Cerebellar nuclear complex (tissue), 1 donor: ENCODE results near the gene HABP2.

ENCODE experiments used
- DNase-seq, 2 experiments: peaks; one replicate each; lab custom pipeline; 2025; lab: John Stamatoyannopoulos, UW

HABP2 gene

DNA sequence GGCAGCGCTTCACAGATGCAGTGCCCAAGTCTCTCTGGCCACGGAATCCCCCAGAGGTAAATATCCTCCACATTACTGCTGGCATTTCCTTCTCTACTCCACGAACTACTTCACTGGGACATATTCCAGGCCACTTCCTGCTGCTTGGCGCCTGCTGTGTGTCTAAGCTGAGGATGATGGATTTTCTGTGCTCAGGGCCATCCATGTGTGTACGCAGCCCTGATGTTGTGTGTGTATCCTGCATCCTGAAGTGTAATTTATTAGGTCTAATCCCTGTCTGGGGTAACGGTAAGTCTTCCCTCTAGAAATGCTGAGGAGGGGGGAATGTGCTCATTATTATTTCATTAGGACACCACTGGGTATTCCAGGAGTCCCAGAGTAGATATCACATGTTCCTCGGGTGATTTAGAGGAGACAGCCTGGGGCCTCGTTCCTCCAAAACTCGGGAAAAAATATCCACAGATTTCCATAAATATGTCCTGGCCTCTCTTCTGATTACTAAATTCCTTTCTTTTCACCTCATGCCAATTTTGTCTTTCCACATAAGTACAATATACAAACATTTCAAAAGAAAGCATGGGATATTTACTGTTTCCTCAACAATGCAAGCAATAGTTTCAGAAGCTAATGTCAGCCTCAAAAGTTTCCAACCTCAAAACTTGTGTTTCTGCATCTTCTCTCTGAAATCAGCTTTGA is 25.5 kb upstream of the HABP2 start:
- DNase-seq: no peak

DNA sequence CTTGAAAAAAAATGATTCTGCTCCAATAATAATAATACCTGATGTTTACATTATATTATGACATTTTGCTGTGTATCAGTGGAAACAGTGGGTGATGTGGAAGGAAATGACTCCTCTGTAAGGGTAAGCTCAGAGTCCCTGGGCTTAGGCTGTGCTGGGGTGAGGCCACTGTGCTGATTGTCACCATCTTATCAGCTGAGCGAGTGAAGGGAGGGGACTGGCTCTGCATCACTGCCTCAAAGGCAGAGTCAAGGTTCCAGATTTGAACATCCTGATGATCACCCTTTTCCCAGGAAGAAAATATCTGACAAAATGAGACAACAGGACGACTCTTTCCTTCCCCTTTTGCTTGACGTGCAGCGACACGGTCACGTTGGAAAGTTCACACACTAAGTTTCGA is 24.0 kb upstream of the HABP2 start:
- DNase-seq: no peak

DNA sequence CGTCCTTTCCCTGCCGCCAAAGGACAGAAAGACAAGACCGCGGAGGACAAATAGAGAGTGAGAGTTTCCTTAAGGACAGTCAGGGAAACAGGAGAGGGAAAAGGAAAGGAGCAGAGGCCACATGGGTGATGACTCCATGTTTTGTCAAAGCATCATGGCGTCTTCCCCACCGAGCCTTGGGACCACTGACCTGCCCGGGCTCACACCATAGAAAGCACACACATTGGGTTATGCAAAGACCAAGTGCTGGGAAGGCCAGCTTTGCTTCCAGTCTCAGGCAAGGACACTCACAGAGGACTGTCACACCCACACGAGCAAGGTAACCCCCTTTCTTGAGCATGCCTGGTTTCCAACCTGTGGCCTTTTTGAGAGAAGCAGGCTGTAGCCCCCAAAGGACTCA is 23.3 kb upstream of the HABP2 start:
- DNase-seq: no peak

DNA sequence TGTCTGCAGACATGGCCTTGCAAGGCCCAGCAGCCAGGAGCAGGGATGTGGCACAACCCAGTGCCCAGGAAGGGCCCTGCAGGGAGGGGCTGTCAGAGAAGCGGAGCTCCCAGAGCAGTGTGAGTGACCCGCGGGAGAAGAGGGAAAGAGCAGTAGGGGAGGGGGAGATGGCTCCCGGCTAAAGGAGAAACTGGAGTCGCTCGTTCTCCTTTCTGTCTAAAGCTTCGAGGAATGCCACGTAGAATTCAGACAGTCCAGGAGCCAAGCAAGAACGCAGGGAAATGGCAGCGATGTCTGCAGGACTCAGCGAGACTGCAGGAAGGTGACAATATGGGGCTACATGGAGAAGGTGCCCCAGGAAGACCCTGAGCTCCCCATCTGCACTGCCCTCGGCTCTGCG is 22.4 kb upstream of the HABP2 start:
- no peak for DNase-seq

DNA sequence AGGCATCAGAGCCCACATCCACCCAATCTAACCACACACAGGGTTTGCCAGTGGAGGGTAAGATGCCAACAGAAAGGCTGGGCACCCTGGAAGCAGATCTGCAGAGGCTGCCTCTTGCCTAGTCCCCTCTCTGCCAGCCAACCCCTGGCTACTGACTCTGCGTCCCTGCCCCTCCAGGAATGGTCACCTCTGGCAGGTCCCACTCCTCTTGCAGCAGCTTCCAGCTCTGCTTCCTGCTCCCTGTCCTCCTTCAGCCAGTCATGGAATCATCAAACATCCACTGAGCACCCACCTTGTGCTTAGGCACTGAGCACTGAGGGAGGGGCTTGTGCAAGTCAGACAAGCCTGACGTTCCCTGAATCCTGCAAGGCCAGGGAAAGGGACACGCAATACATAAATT is 20.1 kb upstream of the HABP2 start:
- DNase-seq: no peak

DNA sequence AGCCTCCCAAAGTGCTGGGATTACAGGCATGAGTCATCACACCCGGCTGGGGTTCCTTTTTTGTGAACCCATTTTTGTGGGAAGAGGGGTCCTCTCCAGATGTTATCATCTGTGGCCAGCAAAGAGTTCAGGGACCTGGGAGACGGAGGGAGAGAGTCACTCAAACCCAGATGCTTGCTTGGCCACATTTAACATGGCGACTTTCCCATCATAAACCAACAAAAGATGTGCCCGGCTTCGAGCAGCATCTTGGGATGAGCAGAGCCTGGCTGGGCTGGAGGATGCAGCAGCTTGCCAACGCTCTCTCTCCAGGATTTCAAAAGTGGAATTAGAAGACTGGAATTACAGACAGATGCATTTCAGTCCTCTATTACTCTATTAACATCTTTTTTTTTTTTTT is 19.1 kb upstream of the HABP2 start:
- DNase-seq: no peak

DNA sequence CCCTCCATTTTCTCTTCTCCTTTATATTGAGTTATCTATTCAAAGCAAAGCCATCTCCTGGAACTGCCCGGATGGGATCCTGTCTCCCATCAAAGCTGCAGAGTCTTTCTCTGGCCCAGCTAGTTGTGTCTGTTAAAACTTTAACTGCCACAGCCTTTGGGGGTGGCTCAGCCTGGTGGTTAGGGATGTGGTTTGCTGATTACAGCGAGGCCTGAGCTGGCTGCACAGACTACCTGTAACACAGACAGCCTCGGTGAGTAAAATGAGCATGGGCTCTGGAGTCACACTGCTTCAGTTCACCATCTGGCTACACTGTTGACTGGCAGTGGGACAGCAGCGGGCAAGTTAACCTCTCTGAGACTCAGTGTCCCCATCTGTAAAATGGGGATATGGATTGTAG is 18.4 kb upstream of the HABP2 start:
- no peak for DNase-seq

DNA sequence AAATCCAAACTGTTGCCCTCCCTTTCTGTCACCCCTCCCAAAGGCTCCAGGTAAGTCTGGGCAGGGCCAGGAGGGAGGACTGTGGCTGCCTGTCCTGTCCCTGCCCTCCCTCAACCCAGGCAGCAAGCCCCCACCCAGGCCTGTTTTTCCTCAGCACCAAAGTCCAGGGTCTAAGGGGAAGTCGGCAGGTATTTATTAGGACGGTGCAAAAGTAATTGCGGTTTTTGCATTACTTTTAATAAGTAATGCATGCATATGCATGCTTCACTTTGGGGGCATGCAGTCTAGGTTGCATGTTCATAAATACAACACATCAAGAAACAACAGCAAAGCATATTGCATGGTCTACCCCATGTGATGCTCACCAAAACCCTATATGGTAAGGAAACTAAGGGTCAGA is 15.2 kb upstream of the HABP2 start:
- DNase-seq: no peak

DNA sequence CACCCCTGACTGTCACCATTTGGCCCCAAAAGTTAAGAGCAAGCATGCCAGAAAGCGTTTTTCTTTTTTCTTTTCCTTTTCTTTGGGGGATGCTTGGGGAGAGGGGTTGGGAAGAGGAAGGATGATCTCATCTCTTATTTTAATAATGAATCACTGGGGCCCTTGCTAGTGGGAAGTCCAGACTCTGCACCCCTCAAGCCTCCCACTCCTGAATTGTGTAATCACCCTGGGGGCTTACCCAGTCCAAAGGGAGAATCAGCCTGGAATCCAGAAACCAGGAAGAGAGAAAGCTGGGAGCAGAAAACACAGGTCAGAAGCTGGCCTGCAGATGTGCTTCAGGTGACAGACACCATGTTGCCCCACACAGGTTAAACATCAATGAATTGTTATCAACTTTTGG is 14.7 kb upstream of the HABP2 start:
- no peak for DNase-seq

DNA sequence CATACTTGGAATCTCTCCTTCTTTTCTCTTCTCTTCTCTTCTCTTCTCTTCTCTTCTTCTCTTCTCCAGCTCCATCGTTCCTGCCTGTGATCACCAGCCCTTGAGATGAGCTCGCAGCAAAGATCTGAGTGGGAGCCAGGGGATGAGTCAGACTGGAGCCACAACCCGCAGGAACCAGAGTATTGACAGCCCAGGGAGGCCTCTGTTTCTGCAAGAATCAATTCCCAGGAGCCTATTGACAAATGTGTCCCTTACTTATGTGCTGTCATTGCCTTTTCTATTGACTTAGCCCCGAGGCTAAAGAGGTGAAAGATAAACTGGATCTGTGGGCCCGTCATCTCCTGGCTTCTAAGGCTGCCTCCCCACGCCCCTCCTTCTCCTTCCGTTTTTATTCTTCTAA is 13.1 kb upstream of the HABP2 start:
- no peak for DNase-seq

DNA sequence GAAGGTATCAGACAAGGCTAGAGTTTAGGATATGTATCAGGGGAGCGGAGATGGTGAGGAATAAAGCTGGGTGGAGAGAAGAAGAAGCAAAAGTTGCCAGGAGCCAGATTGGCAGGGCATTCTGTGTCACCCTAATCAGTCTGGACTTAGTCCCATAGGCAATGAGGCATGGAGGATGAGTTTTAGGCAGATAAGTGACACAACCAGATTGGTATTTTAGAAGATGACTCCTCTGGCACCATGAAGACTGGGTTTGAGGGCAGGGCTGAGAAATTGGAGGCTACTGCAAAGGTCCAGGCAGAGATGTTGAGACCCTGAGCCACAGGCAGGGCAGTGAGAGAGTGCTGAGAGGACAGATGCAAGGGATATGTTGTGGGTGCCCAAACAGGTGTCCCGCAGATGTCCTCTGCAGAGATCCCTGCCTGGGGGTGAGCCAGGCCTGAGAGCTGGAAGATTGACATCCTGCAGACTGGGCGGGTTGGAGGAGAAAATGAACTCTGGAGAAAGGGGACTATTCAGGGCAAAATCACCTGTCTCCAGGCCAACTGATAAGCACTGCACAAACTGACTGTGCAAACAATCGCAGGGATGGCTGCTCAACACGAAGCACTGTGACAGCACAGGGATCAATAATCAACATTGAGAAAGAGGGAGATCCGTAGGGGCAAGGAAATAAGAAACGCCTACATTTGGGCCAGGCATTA is 11.9 kb upstream of the HABP2 start:
- DNase-seq: no peak

DNA sequence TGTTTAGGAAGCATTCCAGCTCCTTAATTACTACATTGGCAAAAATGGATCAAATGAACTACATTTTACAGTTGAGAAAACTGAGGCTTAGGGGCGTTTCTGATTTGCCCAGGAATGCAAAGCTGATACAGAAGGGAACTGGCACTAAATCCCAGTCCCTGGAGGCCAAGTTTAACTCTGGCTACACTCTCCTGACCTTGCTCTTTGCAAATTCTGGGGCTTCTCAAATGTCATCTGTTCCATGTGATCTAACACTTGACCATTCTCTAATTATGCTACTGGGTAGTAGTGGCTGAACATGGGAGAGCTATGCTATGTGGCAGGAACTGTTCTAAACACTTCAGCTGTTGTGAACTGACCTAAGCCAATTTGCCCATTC is 11.3 kb upstream of the HABP2 start:
- DNase-seq: no peak

DNA sequence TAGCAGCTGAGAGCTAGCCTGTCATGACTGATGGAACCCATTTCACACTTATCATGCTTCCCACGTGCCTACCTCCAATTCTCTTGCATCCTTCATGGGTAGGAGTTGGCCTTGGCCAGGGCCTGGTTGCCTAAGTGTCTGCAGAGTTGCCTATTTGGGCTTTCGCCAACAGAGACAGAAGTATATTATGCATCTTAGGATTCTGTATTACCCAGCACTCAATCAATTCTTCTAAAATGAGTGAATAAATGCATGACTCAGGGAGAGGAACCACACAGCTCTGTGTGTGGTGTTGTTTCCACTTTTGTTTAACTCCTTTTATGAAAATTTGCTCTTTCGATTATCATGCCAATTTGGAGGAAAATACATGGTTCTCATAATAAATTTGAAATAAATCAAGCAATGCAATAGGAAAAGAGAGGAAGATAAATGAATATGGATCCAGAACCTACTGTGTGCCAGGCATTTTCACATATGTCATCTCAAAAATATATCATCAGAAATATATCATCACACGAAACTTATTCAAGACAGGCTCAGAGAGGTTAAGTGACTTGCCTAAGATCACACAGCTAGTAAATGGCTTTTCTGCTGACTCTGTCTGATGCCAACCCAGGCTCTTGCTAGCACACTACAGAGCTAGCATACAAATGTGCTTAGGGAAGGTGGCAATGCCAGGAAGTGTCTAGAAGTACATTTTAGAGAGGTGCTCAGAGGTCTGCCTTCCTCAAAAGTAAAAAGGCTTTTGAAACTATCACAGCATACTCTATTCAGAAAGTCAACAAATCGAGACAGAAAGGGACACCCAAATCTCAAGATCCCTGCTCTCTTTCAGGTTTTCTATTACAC is 9.5 kb upstream of the HABP2 start:
- DNase-seq: no peak

DNA sequence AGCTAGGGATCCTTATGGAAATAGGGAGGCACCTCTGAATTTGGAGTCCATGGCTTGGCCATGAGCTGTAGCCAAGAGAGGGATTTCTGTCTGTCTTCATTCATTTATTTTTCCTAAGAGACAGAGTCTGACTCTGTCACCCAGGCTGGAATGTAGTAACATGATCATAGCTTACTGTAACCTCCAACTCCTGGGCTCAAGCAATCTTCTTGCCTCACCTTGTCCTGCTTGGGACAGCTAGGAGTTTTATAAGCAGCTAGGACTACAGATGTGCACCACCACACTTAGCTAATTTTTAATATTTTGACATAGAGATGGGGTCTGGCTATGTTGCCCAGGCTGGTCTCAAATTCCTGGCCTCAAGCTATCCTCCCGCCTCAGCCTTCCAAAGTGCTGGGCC is 8.5 kb upstream of the HABP2 start:
- no peak for DNase-seq

DNA sequence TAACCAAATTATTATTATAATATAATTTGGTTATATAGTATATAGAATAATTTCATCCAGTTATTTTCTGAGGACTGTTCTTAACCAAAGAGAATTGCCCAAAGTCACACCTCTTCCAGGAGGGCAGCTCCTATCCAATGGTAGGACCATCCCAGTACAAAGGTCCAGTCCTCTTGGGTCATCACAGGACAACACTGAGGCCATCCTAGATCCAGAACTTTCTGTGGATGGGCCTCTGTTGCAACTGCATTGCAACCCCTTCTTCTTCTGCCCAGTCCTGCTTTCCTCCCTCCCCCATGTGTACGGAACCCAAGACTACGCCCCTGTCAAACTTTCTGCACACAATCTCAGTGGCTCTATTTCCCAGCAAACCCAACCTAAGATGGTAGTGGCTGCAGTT is 5.4 kb upstream of the HABP2 start:
- no peak for DNase-seq

DNA sequence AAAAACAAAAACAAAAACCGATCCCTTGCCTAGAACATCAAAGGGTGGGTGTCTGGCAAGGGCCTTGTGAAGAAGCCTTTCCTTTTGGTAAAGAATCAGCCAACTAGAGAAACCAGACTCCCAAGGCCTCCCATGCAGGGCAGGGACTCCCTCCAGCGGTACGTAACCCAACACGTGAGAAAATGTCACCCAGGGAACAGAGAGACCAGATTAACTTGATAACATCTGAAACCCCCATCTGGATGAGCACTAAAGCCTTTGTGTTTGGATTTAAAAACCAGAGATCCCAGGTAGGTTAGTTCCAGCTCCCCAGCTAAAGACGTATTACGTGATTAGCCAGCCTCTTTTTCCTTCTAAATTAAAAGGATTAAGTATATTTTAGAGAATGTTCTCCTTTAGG is 3.0 kb upstream of the HABP2 start:
- DNase-seq: no peak

DNA sequence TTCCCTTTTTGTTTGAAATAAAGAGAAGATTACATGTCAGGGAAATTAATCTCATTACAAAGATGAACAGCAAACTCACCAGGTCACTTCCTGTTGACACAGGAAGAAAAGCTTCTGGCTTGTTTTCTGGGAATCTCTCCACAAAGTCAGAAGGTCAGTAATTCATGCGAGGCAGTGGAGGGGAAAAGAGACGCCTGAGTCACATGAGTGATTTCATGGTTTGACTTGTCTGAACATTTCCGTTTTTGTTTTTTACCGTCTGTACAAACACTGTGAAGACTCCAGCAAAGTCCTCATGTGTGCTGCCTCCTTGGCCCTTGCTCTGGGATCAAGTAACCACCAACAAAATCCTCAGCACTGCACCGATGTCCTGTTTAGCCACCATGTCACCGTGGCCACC is 2.5 kb upstream of the HABP2 start:
- no peak for DNase-seq

DNA sequence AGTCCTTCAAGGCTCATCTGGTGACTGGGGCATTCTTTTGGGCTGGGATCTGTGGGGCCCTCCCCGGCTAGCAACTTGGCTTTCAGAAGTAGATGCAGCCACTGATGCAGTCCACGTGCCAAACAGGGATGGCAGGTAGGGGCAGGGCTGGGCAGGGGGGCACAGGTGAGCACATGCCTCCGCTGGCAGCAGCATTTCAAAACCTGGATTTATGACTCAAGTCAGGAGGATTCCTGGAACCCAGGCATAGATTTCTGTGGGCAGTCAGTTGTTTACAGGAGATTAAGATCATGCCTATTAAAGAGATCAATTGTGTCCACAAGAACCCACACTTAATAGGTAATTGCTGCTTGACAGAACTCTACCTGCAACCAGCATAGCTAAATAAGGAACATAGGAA is 839 bp upstream of the HABP2 start:
- DNase-seq: no peak

DNA sequence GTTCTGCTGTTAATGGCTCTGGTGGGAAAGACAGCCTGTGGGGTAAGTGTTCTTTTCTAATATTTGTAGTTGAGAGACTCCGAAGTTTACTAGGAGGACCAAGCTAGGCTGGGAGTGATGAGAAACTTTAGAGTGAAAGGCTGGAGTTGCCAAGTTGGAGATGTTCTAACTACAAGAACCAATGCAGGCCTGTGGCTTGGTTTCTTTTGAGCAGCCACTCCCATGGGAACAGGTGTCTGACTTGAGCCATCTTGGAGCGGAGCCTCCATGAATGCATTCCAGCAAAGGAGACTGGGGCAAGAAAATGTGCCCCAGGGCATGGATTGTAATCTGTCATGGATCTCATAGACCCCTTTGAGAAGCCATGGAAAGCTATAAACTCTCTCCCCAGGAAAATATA is 296 bp downstream of the HABP2 start:
- no peak for DNase-seq

DNA sequence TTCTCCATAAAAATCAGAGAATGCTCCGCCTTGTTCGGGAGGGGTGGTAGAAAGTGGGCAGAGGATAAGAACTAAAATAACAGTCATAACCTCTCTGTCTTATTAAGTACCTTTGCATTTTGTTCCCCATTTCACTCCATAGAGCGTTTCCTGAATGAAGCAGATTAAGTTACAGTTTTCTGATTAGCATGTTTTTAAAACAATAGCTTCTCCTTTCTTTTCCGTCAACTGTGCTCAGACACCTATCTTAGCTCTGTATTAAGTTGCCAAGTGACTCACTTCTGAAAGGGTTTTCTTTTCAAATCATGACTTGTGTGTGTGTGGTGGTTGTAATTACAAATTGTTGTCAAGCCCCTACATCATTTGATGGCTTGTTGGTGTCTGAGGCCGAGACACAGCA is 1.4 kb downstream of the HABP2 start:
- no peak for DNase-seq

DNA sequence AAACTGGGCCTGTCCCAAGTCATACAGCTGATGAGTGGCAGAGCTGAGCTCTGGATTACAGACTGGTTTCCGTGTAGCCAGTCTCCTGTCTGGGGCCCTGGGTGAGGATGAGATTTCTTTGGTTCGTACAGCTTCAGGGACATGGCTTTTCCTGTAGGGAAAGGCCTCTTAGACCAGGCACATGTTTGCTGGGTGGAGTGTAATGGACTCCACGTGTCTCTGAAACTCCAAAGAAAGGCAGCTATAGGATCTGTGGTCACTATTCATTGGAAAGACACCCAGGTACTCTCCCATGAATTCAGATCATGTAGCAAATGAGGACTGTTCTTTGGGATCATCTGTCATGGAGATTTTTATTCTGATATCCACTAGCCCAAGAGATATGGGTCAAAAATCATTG is 2.4 kb downstream of the HABP2 start:
- DNase-seq: no peak

DNA sequence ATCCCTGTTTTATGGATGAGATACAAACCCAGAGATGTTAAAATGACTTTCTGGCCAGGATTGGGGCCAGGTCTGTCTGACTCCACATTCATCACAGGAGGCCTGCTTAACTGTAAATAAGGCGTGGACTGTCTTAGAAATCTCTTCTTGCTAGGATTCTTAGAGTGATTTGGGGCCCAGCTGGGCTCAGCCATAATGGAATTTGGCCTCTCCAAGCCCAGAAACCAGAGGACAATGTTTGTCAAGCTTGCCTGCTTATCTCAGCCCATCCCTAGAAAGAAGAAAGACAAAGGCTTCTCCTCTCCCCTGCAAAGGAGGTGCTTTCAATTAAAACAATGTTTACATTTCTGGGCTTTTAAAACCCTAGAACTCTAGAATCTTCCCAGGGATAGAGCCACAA is 2.9 kb downstream of the HABP2 start:
- no peak for DNase-seq

DNA sequence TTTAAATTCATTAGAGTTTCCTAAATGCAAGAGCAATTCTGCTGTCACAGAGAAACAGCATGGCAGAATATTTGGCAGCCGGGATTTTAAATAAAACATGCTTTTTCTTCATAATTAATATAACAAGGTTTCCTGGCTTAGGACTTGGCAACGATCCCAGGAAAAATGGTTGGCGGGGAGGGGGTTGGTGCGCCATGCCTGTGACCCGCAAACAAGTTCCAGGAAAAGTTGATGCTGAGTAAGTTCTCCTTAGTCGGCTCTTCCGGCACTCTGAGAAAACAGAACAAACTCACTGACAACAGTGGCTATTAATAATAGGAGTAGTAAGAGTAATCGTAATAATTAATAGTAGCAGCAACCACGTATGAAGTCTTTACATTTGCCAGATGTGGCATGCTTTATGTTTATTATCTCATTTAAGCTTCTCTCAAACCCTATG is 4.6 kb downstream of the HABP2 start:
- no peak for DNase-seq
